ENCODE data around the gene TEX52.

Gene TEX52

GRCh38 chr12:2833327-2833726 is 23.5 kb downstream of the TEX52 start:
- DNase-seq (ENCODE audit: low read depth in 1 of 2, low spot score in 1 of 2): no peak

DNA sequence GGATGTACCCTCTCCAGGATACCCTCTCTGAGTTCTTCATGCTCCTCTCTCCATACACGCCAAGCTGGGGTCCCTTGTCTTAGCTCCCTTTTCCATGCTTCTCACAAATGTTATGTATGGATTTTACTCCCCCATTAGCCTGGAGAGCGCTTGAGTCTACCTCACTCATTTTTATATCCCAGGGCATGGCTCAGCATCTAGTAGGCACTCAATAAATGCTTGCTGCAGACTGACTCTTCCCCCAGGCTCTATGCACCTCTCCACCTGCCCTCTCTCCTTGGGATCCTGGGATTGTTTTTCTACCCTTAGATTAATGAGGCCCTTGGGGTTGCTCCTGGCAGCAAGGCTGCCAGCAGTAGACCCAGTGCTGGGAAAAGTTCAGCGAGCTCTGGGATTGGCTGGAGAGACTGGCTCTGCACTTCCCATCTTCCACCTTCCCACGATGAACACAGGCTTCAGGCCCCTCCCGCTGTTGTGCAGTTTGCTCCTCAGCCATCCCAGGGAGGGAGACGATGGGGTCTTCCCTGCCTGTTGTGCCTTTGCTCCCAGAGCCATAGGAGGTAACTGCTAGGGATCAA is 24.2 kb downstream of the TEX52 start:
- no peak for DNase-seq (ENCODE audit: low read depth in 1 of 2, low spot score in 1 of 2)

DNA sequence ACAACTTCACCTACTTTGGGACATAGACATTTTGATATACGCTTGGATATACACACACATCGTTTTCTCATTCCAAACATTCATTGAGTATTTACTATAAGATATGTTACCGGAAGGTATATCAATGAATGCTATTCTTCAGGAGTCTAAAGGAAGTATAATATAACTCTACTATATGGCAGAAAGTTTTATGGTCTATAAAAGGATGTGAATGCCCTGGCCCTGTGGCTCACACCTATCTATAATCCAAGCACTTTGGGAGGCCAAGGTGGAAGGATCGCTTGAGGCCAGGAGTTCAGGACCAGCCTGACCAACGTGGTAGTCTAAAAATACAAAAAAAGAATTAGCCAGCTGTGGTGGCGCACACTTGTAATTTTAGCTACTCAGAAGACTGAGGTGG is 27.6 kb downstream of the TEX52 start:
- DNase-seq (ENCODE audit: low read depth in 1 of 2, low spot score in 1 of 2): no peak

- no peak for DNase-seq (ENCODE audit: low read depth in 1 of 2, low spot score in 1 of 2)
These were observed 29.9 kb downstream of the TEX52 start for GRCh38 chr12:2826721-2827515.

GRCh38 chr12:2826036-2826435 is 30.8 kb downstream of the TEX52 start:
- DNase-seq (ENCODE audit: low read depth in 1 of 2, low spot score in 1 of 2): no peak

- no peak for DNase-seq (ENCODE audit: low read depth in 1 of 2, low spot score in 1 of 2)
These were observed 31.7 kb downstream of the TEX52 start for GRCh38 chr12:2825132-2825531.

DNA sequence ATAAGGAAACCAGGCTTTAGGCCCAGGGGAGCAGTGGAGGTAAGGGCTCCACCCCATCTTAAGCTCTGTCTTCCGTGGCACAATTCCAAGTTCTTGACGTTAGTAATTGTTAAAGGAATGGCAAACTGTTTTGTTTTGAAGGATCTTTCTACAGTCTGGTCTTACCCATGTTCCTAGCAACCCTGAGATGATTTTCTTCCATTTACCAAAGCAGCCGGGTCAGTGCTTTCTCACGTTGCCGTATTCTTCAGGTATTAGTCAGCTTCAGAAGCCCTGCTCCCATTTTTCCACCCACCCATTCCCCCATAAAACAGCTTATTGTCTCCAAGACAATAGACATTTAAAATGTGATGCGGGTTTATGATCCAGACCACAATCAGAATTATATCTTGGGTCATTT is 32.3 kb downstream of the TEX52 start:
- DNase-seq (ENCODE audit: low read depth in 1 of 2, low spot score in 1 of 2): no peak

GRCh38 chr12:2823483-2823882 is 33.4 kb downstream of the TEX52 start:
- no peak for DNase-seq (ENCODE audit: low read depth in 1 of 2, low spot score in 1 of 2)

GRCh38 chr12:2820432-2820831 is 36.4 kb downstream of the TEX52 start:
- DNase-seq (ENCODE audit: low read depth in 1 of 2, low spot score in 1 of 2): no peak

DNA sequence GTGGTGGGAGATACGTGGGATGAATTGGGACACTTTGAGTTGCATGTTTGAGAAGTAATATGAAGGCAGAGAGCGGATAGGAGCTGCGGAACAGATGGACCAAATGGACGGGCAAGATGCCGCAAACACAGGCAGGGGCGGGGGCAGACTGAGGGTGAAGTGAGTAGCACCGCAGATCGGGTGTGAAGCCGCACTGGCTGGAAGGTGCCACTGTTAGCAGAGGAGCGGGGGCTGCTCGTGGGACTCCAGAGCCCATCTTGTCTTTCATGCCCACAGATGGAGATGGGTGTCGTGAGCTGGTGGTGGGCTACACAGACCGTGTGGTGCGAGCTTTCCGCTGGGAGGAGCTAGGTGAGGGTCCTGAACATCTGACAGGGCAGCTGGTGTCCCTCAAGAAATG is 37.0 kb downstream of the TEX52 start:
- DNase-seq (ENCODE audit: low read depth in 1 of 2, low spot score in 1 of 2): no peak

DNA sequence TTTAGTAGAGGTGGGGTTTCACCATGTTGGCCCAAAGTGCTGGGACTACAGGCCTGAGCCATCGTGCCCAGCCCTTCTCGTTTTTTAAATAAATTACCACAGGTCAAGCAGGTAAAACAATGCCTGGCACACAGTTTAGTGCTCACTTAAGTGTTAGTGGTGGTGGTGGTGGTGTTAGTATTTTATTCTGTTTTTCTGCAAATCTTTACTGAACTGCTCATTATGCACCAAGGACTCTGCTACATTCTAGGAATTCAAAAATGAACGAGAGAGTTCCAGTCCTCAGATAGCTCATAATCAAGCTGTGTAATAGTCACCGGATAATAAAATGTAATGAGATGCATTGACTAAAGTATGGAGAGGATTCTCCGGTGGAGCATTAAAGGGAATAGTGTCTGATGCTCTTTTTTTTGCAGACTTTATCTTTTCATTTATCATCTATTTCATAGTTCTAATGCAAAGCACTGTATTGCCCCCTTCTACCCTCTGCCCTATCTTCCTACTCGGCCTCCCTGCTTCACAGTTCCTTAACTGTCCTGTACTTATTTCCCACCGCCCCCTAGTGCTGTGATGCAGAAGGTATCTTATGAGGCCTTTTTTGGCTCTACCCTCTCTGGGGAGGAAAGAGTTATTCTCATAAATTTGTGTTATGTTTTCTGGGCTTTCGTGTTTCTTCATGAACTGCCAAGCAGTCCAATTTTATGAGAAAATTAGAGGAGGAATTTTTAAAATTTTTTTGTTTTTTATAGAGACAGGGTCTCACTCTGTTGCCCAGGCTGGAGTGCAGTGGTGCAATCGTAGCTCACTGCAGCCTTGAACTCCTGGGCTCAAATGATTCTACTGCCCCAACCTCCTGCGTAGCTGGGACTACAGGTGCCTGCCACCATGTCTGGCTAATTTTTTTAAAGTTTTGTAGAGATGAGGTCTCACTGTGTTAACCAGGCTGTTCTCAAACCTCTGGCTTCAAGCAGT is 43.3 kb downstream of the TEX52 start:
- DNase-seq (ENCODE audit: low read depth in 1 of 2, low spot score in 1 of 2): no peak

DNA sequence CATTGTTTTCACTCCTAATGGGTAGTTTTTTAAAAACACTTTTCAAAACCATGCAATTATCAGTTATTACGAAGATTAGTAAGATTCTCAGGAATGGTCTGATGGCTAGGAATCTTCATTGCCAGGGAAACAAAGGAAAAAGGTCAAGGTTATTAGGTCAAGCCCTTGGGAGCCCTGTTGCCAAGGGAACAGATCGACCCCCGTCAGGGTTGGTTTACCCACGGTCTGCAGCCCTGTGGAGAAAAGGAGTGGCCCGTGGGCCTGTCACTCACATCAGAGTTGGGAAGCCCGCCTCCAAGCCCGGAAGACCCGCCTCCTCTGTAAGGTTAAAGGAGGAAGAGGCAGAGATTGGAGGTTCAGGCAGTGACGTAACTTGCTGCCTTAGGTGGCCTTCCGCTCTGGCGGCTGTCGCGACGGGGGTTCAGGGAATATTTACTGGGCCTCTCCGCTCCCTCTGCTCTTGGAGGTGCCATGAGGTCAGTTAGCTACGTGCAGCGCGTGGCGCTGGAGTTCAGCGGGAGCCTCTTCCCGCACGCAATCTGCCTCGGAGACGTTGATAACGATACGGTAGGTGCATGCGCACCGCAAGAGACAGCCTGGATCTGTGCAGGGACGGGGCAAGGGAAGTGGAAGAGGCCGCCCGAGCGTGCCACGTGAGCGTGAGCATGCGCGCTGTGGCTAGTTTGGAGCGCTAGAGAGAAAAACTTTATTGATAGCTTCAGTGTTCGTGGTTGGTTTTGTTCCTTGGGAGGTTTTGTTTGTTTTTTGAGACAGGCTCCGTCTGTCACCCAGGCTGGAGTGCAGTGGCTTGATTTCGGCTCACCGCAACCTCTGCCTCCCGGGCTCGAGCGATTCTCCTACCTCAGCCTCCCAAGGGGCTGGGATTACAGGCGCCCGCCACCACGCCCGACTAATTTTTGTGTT is 44.3 kb downstream of the TEX52 start, which contains the start of gene ITFG2:
ITFG2 (plus strand) TSS at position 379 of the 924 bp plus-strand sequence; CDS start at position 472, 93 bp downstream.
- peak; percentile 86 to 90 for DNase-seq (ENCODE audit: low read depth in 1 of 2, low spot score in 1 of 2)

DNA sequence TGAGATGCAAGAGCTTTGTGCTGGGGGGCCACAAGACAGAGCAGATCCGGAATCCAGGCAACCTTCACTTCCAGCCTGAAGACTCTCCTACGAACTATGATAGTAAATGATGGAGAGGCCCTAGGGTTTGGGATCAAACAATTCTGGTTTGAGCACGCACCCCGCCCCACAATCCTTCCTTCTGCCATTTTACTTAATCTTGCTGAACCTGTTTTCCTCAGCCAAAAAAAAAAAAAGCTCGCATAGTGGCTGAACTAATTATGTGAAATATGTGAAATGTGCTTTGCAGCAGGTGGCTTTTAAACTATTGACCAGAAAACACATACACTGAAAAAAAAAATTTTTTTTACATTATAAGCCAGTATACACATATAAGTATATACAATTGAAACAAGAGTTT is 45.0 kb downstream of the TEX52 start:
- no peak for DNase-seq (ENCODE audit: low read depth in 1 of 2, low spot score in 1 of 2)

DNA sequence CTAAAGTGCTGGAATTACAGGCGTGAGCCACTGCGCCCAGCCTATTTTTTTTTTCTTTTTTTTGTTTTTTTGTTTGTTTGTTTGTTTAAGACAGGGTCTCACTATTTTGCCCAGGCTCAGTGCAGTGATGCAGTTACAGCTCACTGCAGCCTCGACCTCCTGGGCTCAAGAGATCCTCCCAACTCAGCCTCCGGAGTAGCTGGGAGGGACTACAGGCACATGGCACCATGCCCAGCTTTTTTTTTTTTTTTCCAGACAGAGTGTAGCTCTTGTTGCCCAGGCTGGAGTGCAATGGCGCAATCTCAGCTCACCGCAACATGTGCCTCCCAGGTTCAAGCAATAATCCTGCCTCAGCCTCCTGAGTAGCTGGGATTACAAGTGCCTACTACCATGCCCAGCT is 50.1 kb downstream of the TEX52 start:
- DNase-seq (ENCODE audit: low read depth in 1 of 2, low spot score in 1 of 2): no peak

- no peak for DNase-seq (ENCODE audit: low read depth in 1 of 2, low spot score in 1 of 2)
These were observed 51.7 kb downstream of the TEX52 start for GRCh38 chr12:2805143-2805520.

- DNase-seq (ENCODE audit: low read depth in 1 of 2, low spot score in 1 of 2): no peak
These were observed 52.3 kb downstream of the TEX52 start for GRCh38 chr12:2804393-2805142.

DNA sequence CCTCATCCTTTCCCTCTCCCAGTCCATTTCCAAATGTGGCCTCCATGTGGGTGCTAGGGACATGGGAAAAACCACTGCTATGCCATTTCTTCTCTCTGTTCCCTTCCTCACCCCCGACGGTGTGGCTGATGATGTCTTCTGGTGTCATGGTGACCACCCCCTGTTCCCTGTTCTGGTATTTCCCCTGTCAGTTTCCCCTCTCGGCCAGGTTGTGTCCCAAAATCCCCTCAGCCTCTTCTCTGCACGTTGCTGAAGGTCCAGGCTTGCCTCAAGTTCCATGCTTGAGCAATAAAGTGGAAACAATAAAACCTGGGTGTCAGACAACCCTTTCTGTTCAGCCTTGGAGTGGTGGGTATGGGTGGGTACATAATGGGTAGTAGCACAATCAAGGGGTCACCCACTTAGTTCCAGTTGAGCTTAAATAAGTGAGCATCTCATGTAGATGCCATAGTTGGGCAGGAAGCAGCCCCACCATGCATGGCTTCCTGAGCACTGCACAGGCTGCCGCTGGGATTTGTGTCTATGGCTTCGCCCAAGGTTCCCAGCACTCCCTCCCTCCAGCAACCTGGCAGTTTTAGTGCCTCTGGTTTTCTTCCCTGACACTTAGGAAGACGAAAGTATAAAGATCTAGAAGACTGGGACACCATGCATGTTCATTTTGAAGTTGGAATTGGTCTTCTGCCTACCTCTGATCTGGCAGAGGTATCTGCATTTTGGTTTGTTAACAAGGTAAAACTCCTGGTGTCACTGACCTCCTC is 53.0 kb downstream of the TEX52 start:
- no peak for DNase-seq (ENCODE audit: low read depth in 1 of 2, low spot score in 1 of 2)

DNA sequence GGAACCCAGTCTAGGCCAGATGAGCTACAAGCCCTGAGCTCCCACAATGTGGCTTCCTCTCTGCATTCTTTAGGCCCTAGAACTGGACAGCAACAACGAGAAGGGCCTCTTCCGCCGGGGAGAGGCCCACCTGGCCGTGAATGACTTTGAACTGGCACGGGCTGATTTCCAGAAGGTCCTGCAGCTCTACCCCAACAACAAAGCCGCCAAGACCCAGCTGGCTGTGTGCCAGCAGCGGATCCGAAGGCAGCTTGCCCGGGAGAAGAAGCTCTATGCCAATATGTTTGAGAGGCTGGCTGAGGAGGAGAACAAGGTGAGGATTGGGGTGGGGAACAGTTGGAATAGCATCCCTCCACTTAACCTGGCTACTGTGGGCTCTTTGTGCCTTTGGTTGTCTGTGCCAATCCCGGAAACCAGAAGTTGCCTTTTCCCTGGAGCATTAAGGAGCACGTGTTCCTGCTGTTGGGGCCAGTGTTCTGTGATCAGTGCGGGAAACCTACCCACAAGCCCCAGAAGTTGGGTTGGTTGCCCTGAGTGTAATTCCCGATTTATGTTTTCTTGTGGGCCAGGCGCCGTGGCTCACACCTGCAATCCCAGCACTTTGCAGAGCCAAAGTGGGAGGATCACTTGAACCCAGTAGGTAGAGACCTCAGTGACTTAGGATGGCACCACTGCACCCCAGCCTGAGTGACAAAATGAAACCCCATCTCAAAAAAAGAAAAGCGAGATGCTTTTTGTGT is 55.6 kb downstream of the TEX52 start:
- DNase-seq (ENCODE audit: low read depth in 1 of 2, low spot score in 1 of 2): no peak

Data from activated T-helper 1 cell treated with anti-CD3 and anti-CD28 coated beads, Interleukin-2, amount 50 U/mL, for 16 hours (primary cell).